ENCODE results near the gene LRIT2. TPM values are rescaled to one million over a fixed set of nuclear protein-coding genes. Genes with fewer than 3 reads are reported as not detected.
"Not testable (repeated sequence)": the region's sequence is repeated elsewhere in the genome, so short reads cannot be mapped to it uniquely, and the experiment has no call there.

LRIT2 gene
- total RNA-seq, 4 donors from 2014 or later = 0.23 TPM; not detected in 3

GRCh38 chr10:84175436-84175835 is 49.9 kb downstream of the LRIT2 start:
- DNase-seq (ENCODE audit: low spot score in 2 of 2) = peak in 1 of 2 donors; percentile 39
- no peak for TF ChIP-seq POLR2A (IDR thresholded peaks at IDR 0.05)
- TF ChIP-seq, protein P1, sequence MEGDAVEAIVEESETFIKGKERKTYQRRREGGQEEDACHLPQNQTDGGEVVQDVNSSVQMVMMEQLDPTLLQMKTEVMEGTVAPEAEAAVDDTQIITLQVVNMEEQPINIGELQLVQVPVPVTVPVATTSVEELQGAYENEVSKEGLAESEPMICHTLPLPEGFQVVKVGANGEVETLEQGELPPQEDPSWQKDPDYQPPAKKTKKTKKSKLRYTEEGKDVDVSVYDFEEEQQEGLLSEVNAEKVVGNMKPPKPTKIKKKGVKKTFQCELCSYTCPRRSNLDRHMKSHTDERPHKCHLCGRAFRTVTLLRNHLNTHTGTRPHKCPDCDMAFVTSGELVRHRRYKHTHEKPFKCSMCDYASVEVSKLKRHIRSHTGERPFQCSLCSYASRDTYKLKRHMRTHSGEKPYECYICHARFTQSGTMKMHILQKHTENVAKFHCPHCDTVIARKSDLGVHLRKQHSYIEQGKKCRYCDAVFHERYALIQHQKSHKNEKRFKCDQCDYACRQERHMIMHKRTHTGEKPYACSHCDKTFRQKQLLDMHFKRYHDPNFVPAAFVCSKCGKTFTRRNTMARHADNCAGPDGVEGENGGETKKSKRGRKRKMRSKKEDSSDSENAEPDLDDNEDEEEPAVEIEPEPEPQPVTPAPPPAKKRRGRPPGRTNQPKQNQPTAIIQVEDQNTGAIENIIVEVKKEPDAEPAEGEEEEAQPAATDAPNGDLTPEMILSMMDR (IDR thresholded peaks at IDR 0.05) = no peak
- no peak overlapping the region for H3K4me3 ChIP-seq (ENCODE audit: low read depth, poor library complexity, severe bottlenecking)
- 88 to 89% methylated on average over 6 of the region's 6 CpGs for WGBS, 2 donors
- intact Hi-C loops (cut with DNase I; ENCODE audit: low total_unique reads) = no loop called here

- 45 to 53% methylated on average over 2 of the region's 2 CpGs for WGBS, 2 donors
- no peak for TF ChIP-seq POLR2A (IDR thresholded peaks at IDR 0.05)
- TF ChIP-seq, protein P1 (IDR thresholded peaks at IDR 0.05) = no peak
Observed at GRCh38 chr10:84173501-84173929, 51.8 kb downstream of the LRIT2 start, which contains the start of gene GPR15LG. Gene GPR15LG (plus strand): TSS chr10:84173801. CDS start chr10:84173852, 51 bp downstream.

DNA sequence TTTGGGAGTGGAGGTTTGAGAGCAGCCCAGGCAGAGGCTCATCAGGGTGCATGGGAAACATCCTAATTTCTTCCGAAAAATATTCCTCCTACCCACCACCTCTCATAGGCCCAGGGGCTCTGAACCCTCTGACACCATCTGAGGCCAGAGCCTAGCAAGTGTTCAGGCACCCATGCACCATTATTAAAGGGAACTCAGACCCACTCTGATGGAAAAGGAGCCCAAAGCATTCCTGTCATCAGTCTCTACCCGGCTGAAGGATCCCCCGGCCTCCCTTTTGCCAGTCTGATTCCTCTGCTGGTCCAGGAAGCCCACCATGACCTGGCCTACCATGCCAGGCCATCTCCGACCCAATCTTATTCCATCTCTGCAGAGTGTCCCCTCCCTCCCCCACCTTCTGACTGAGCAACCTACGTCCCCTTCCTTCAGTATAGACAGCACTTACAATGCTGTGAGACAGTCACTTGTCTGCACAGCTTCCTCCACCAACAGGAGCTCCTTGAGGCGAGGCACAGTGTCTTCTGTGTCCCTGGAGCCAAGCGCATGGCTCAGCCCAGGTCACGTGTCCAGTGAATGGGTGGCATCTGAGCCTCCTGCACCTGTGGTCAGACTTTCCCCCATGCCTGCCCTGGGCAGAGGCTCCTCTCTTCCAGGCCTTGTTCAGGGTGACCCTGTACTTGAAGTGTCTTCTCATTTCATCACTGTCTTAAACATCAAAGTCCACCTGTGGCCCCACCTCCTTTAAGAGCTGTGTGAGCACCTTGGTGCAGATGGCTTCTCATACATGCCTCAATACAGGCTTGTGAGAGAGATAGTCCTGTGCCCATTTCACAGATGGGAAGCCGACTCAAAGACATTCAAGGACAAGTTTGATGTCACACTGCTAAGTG is 52.6 kb downstream of the LRIT2 start:
- TF ChIP-seq, protein P1 (IDR thresholded peaks at IDR 0.05) = no peak
- TF ChIP-seq POLR2A (IDR thresholded peaks at IDR 0.05) = no peak
- 83 to 85% methylated on average over 9 of the region's 9 CpGs for WGBS, 2 donors
- peak in 1 of 2 donors; percentile 76 for DNase-seq (ENCODE audit: low spot score in 2 of 2)
- intact Hi-C loops (cut with DNase I; ENCODE audit: low total_unique reads) = no loop called here
- H3K4me3 ChIP-seq (ENCODE audit: low read depth, poor library complexity, severe bottlenecking) = no peak overlapping the region

More at GRCh38 chr10:84173501-84173929, 51.8 kb downstream of the LRIT2 start, which contains the start of gene GPR15LG:
- H3K4me3 ChIP-seq (ENCODE audit: low read depth, poor library complexity, severe bottlenecking) = no peak within 1 kb of the TSS
- intact Hi-C loops (cut with DNase I; ENCODE audit: low total_unique reads) = no loop called here
- DNase-seq (ENCODE audit: low spot score in 2 of 2) = peak in 1 of 2 donors; percentile 18

- intact Hi-C loops (cut with DNase I; ENCODE audit: low total_unique reads); H3K4me3 ChIP-seq (ENCODE audit: low read depth, poor library complexity, severe bottlenecking): not testable (repeated sequence)
- peak in 1 of 2 donors; percentile 80 for DNase-seq (ENCODE audit: low spot score in 2 of 2)
- 56 to 59% methylated on average over 21 of the region's 21 CpGs for WGBS, 2 donors
Observed at GRCh38 chr10:84171700-84172466, 53.5 kb downstream of the LRIT2 start.

- intact Hi-C loops (cut with DNase I; ENCODE audit: low total_unique reads); H3K4me3 ChIP-seq (ENCODE audit: low read depth, poor library complexity, severe bottlenecking); DNase-seq (ENCODE audit: low spot score in 2 of 2): not testable (repeated sequence)
- WGBS, 2 donors = 67 to 69% methylated on average over 2 of the region's 2 CpGs
Observed at GRCh38 chr10:84171237-84171636, 54.1 kb downstream of the LRIT2 start.

Other genes starting within 250 kb of the LRIT2 start
- 100 to 1,000 TPM; 103 to 142 (median 127) TPM for gene GHITM, start 86.0 kb downstream of the LRIT2 start, total RNA-seq
- 10 to 100 TPM; 10.3 to 25.8 (median 19.7) TPM for gene GPR15LG, start 51.7 kb downstream of the LRIT2 start, total RNA-seq
- 100 to 1,000 TPM in 2 of 4 donors, 10 to 100 TPM in 2; 68.5 to 126 (median 101) TPM for gene CDHR1, start 31.0 kb downstream of the LRIT2 start, total RNA-seq
- under 1 TPM in 1 of 4 donors, not detected in 3; 0.19 TPM for gene LRIT1, start 16.0 kb upstream of the LRIT2 start, total RNA-seq
- gene RGR, start 19.5 kb upstream of the LRIT2 start, total RNA-seq = under 1 TPM in 1 of 4 donors, not detected in 3; 0.08 TPM
- gene CCSER2, start 103.0 kb upstream of the LRIT2 start, total RNA-seq = 10 to 100 TPM; 33.3 to 69.5 (median 47.7) TPM

Measured in lower leg skin (tissue), 4 donors.